Measurements from ENCODE around the gene BICRA.
"Not testable (repeated sequence)": the region's sequence is repeated elsewhere in the genome, so short reads cannot be mapped to it uniquely, and the experiment has no call there.

BICRA gene

GRCh38 chr19:47661161-47661560, 52.2 kb downstream of the BICRA start:
- Histone ChIP-seq H3K27ac (ENCODE audit: insufficient read depth, low read depth, low read length, poor library complexity, severe bottlenecking) (no peak overlapping the region), H3K36me3 (ENCODE audit: control insufficient read depth, insufficient read depth, low read length) (no peaks in the 10 kb centered on the region), H3K4me1 (ENCODE audit: control insufficient read depth, insufficient read depth, low read length) (no peaks in the 10 kb centered on the region), H3K4me3 (ENCODE audit: insufficient read depth, low read depth, low read length) (no peak overlapping the region), H3K27me3 (ENCODE audit: control insufficient read depth, insufficient read depth, low read length, poor library complexity, severe bottlenecking) (no peaks in the 10 kb centered on the region), H3K9me3 (ENCODE audit: control insufficient read depth, low read length) (no peaks in the 10 kb centered on the region)
- WGBS, 2 experiments = 91 to 93% methylated on average over 16 of the region's 16 CpGs

- H3K27ac ChIP-seq (ENCODE audit: insufficient read depth, low read depth, low read length, poor library complexity, severe bottlenecking) = no peak overlapping the region
- H3K4me3 ChIP-seq (ENCODE audit: insufficient read depth, low read depth, low read length) = no peak overlapping the region
- no peaks in the 10 kb centered on the region for H3K36me3 ChIP-seq (ENCODE audit: control insufficient read depth, insufficient read depth, low read length)
- H3K27me3 ChIP-seq (ENCODE audit: control insufficient read depth, insufficient read depth, low read length, poor library complexity, severe bottlenecking) = no peaks in the 10 kb centered on the region
- no peaks in the 10 kb centered on the region for H3K4me1 ChIP-seq (ENCODE audit: control insufficient read depth, insufficient read depth, low read length)
- 95 to 98% methylated on average over 4 of the region's 4 CpGs for WGBS, 2 experiments
- H3K9me3 ChIP-seq (ENCODE audit: control insufficient read depth, low read length) = no peaks in the 10 kb centered on the region
Measured at GRCh38 chr19:47661611-47662010, 52.7 kb downstream of the BICRA start.

- H3K4me3 ChIP-seq (ENCODE audit: insufficient read depth, low read depth, low read length) = no peak overlapping the region
- 91% methylated on average over 3 of the region's 3 CpGs for WGBS, 2 experiments
- H3K4me1 ChIP-seq (ENCODE audit: control insufficient read depth, insufficient read depth, low read length) = no peaks in the 10 kb centered on the region
- H3K27me3 ChIP-seq (ENCODE audit: control insufficient read depth, insufficient read depth, low read length, poor library complexity, severe bottlenecking) = no peaks in the 10 kb centered on the region
- H3K27ac ChIP-seq (ENCODE audit: insufficient read depth, low read depth, low read length, poor library complexity, severe bottlenecking) = no peak overlapping the region
- H3K9me3 ChIP-seq (ENCODE audit: control insufficient read depth, low read length) = no peaks in the 10 kb centered on the region
- H3K36me3 ChIP-seq (ENCODE audit: control insufficient read depth, insufficient read depth, low read length) = no peaks in the 10 kb centered on the region
Measured at GRCh38 chr19:47663435-47663910, 54.5 kb downstream of the BICRA start.

GRCh38 chr19:47663911-47664771, 55.2 kb downstream of the BICRA start:
- 95 to 96% methylated on average over 24 of the region's 24 CpGs for WGBS, 2 experiments
- Histone ChIP-seq H3K36me3 (ENCODE audit: control insufficient read depth, insufficient read depth, low read length) (no peaks in the 10 kb centered on the region), H3K4me1 (ENCODE audit: control insufficient read depth, insufficient read depth, low read length) (no peaks in the 10 kb centered on the region), H3K27ac (ENCODE audit: insufficient read depth, low read depth, low read length, poor library complexity, severe bottlenecking) (no peak overlapping the region), H3K9me3 (ENCODE audit: control insufficient read depth, low read length) (no peaks in the 10 kb centered on the region), H3K4me3 (ENCODE audit: insufficient read depth, low read depth, low read length) (no peak overlapping the region), H3K27me3 (ENCODE audit: control insufficient read depth, insufficient read depth, low read length, poor library complexity, severe bottlenecking) (no peaks in the 10 kb centered on the region)

GRCh38 chr19:47668556-47668955, 59.6 kb downstream of the BICRA start:
- H3K4me3 ChIP-seq (ENCODE audit: insufficient read depth, low read depth, low read length); H3K9me3 ChIP-seq (ENCODE audit: control insufficient read depth, low read length); H3K4me1 ChIP-seq (ENCODE audit: control insufficient read depth, insufficient read depth, low read length); H3K27me3 ChIP-seq (ENCODE audit: control insufficient read depth, insufficient read depth, low read length, poor library complexity, severe bottlenecking); H3K36me3 ChIP-seq (ENCODE audit: control insufficient read depth, insufficient read depth, low read length); H3K27ac ChIP-seq (ENCODE audit: insufficient read depth, low read depth, low read length, poor library complexity, severe bottlenecking): not testable (repeated sequence)
- 90 to 91% methylated on average over 13 of the region's 13 CpGs for WGBS, 2 experiments

- Histone ChIP-seq H3K9me3 (ENCODE audit: control insufficient read depth, low read length) (no peaks in the 10 kb centered on the region), H3K4me3 (ENCODE audit: insufficient read depth, low read depth, low read length) (no peak overlapping the region), H3K27me3 (ENCODE audit: control insufficient read depth, insufficient read depth, low read length, poor library complexity, severe bottlenecking) (no peaks in the 10 kb centered on the region), H3K27ac (ENCODE audit: insufficient read depth, low read depth, low read length, poor library complexity, severe bottlenecking) (no peak overlapping the region), H3K36me3 (ENCODE audit: control insufficient read depth, insufficient read depth, low read length) (peaks cover 3% of the 10 kb centered on the region), H3K4me1 (ENCODE audit: control insufficient read depth, insufficient read depth, low read length) (no peaks in the 10 kb centered on the region)
- 94 to 95% methylated on average over 8 of the region's 8 CpGs for WGBS, 2 experiments
Measured at GRCh38 chr19:47670736-47671135, 61.8 kb downstream of the BICRA start.

GRCh38 chr19:47671499-47671898, 62.6 kb downstream of the BICRA start:
- peaks cover 3% of the 10 kb centered on the region for H3K36me3 ChIP-seq (ENCODE audit: control insufficient read depth, insufficient read depth, low read length)

GRCh38 chr19:47673426-47673825, 64.5 kb downstream of the BICRA start:
- no peak overlapping the region for H3K4me3 ChIP-seq (ENCODE audit: insufficient read depth, low read depth, low read length)
- H3K36me3 ChIP-seq (ENCODE audit: control insufficient read depth, insufficient read depth, low read length) = peaks cover 6% of the 10 kb centered on the region
- no peaks in the 10 kb centered on the region for H3K4me1 ChIP-seq (ENCODE audit: control insufficient read depth, insufficient read depth, low read length)
- H3K9me3 ChIP-seq (ENCODE audit: control insufficient read depth, low read length) = no peaks in the 10 kb centered on the region
- no peaks in the 10 kb centered on the region for H3K27me3 ChIP-seq (ENCODE audit: control insufficient read depth, insufficient read depth, low read length, poor library complexity, severe bottlenecking)
- 96 to 98% methylated on average over 5 to 7 of the region's 7 CpGs for WGBS, 2 experiments
- no peak overlapping the region for H3K27ac ChIP-seq (ENCODE audit: insufficient read depth, low read depth, low read length, poor library complexity, severe bottlenecking)

More at GRCh38 chr19:47671499-47671898, 62.6 kb downstream of the BICRA start:
- Histone ChIP-seq H3K4me1 (ENCODE audit: control insufficient read depth, insufficient read depth, low read length) (no peaks in the 10 kb centered on the region), H3K27ac (ENCODE audit: insufficient read depth, low read depth, low read length, poor library complexity, severe bottlenecking) (no peak overlapping the region), H3K9me3 (ENCODE audit: control insufficient read depth, low read length) (no peaks in the 10 kb centered on the region), H3K27me3 (ENCODE audit: control insufficient read depth, insufficient read depth, low read length, poor library complexity, severe bottlenecking) (no peaks in the 10 kb centered on the region), H3K4me3 (ENCODE audit: insufficient read depth, low read depth, low read length) (no peak overlapping the region)
- WGBS, 2 experiments = 96% methylated on average over 2 of the region's 2 CpGs

GRCh38 chr19:47674548-47674947, 65.6 kb downstream of the BICRA start:
- no peaks in the 10 kb centered on the region for H3K4me1 ChIP-seq (ENCODE audit: control insufficient read depth, insufficient read depth, low read length)
- 76 to 82% methylated on average over 5 of the region's 5 CpGs for WGBS, 2 experiments
- H3K27ac ChIP-seq (ENCODE audit: insufficient read depth, low read depth, low read length, poor library complexity, severe bottlenecking) = no peak overlapping the region
- H3K36me3 ChIP-seq (ENCODE audit: control insufficient read depth, insufficient read depth, low read length) = peaks cover 6% of the 10 kb centered on the region
- H3K27me3 ChIP-seq (ENCODE audit: control insufficient read depth, insufficient read depth, low read length, poor library complexity, severe bottlenecking) = no peaks in the 10 kb centered on the region
- H3K9me3 ChIP-seq (ENCODE audit: control insufficient read depth, low read length) = no peaks in the 10 kb centered on the region
- no peak overlapping the region for H3K4me3 ChIP-seq (ENCODE audit: insufficient read depth, low read depth, low read length)

GRCh38 chr19:47675271-47675670, 66.3 kb downstream of the BICRA start:
- Histone ChIP-seq H3K4me1 (ENCODE audit: control insufficient read depth, insufficient read depth, low read length) (no peaks in the 10 kb centered on the region), H3K27ac (ENCODE audit: insufficient read depth, low read depth, low read length, poor library complexity, severe bottlenecking) (no peak overlapping the region), H3K36me3 (ENCODE audit: control insufficient read depth, insufficient read depth, low read length) (peaks cover 12% of the 10 kb centered on the region), H3K9me3 (ENCODE audit: control insufficient read depth, low read length) (no peaks in the 10 kb centered on the region), H3K4me3 (ENCODE audit: insufficient read depth, low read depth, low read length) (no peak overlapping the region), H3K27me3 (ENCODE audit: control insufficient read depth, insufficient read depth, low read length, poor library complexity, severe bottlenecking) (no peaks in the 10 kb centered on the region)
- WGBS, 2 experiments = 92 to 94% methylated on average over 12 of the region's 12 CpGs
